Panc1 (cell line): Measurements from ENCODE around the gene TRABD2A.

Source experiments
- POLR2AphosphoS5 ChIP-seq: IDR thresholded peaks from 2 replicates; pipeline ENCODE4 v1.6.1; 2012; ENCODE audit warnings: mild to moderate bottlenecking, low read depth, low read length, moderate library complexity
- SIN3A ChIP-seq: IDR thresholded peaks from 2 replicates; pipeline ENCODE4 v1.6.1; 2012; ENCODE audit warnings: low read depth, mild to moderate bottlenecking, low read length, moderate library complexity, borderline replicate concordance; ENCODE audit not compliant: insufficient read depth
- TCF7L2 ChIP-seq: IDR thresholded peaks from 2 replicates; pipeline ENCODE4 v1.6.1; 2011; ENCODE audit warnings: mild to moderate bottlenecking, low read depth, low read length, inconsistent platforms
- TF ChIP-seq, protein P1 (sequence below): fragments of 450-650 bp; IDR thresholded peaks from 2 replicates; pipeline ENCODE4 v1.5.1; 2017; ENCODE audit warnings: mild to moderate bottlenecking
- TF ChIP-seq, protein P2 (sequence below), 2 experiments: IDR thresholded peaks; 2 replicates each; pipeline ENCODE4 v1.6.1; 2011 to 2012; ENCODE audit warnings: low read depth in 2 of 2, control low read depth in 1 of 2, low read length in 1 of 2, mild to moderate bottlenecking in 1 of 2, moderate library complexity in 1 of 2; ENCODE audit not compliant: insufficient read depth in 1 of 2

DNA sequence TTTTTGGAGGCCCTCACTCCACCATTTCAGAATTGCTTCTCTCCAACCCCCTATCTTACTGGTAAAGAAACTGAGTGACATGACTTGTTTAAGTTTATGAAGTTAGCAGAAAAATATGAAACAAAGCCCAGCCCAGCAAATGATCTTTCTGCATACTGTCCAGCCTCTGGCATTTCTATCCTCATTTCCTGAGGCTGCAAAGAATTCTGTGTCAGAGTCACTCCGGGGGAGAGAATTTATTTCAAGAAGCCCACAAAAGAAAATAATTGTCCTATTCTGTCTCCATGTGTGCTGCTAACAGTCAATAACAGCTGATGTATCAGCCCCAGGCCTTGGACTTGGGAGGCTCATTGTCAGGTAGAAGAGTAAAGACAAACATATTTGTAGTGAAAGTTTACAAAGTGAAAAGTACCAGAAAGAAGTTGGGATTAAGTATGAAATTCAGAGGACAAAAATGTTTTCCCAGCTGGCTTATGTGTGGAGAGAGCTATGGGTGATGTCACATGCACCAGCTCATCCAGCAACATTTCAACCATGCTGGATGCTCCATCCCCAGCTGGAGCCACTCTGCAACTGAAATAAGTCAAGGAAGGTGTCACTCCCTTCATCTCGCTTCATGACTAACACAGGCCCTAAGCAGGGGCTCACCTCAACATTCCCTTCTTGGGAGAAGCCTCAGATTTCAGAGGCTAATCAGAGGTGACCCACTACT, 42.3 kb downstream of the TRABD2A start:
- TF ChIP-seq, protein P1, sequence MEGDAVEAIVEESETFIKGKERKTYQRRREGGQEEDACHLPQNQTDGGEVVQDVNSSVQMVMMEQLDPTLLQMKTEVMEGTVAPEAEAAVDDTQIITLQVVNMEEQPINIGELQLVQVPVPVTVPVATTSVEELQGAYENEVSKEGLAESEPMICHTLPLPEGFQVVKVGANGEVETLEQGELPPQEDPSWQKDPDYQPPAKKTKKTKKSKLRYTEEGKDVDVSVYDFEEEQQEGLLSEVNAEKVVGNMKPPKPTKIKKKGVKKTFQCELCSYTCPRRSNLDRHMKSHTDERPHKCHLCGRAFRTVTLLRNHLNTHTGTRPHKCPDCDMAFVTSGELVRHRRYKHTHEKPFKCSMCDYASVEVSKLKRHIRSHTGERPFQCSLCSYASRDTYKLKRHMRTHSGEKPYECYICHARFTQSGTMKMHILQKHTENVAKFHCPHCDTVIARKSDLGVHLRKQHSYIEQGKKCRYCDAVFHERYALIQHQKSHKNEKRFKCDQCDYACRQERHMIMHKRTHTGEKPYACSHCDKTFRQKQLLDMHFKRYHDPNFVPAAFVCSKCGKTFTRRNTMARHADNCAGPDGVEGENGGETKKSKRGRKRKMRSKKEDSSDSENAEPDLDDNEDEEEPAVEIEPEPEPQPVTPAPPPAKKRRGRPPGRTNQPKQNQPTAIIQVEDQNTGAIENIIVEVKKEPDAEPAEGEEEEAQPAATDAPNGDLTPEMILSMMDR, result no peak
- no peak for TF ChIP-seq POLR2AphosphoS5
- TF ChIP-seq, protein P2, sequence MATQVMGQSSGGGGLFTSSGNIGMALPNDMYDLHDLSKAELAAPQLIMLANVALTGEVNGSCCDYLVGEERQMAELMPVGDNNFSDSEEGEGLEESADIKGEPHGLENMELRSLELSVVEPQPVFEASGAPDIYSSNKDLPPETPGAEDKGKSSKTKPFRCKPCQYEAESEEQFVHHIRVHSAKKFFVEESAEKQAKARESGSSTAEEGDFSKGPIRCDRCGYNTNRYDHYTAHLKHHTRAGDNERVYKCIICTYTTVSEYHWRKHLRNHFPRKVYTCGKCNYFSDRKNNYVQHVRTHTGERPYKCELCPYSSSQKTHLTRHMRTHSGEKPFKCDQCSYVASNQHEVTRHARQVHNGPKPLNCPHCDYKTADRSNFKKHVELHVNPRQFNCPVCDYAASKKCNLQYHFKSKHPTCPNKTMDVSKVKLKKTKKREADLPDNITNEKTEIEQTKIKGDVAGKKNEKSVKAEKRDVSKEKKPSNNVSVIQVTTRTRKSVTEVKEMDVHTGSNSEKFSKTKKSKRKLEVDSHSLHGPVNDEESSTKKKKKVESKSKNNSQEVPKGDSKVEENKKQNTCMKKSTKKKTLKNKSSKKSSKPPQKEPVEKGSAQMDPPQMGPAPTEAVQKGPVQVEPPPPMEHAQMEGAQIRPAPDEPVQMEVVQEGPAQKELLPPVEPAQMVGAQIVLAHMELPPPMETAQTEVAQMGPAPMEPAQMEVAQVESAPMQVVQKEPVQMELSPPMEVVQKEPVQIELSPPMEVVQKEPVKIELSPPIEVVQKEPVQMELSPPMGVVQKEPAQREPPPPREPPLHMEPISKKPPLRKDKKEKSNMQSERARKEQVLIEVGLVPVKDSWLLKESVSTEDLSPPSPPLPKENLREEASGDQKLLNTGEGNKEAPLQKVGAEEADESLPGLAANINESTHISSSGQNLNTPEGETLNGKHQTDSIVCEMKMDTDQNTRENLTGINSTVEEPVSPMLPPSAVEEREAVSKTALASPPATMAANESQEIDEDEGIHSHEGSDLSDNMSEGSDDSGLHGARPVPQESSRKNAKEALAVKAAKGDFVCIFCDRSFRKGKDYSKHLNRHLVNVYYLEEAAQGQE (IDR thresholded peaks at IDR 0.05; ENCODE audit: insufficient read depth in 1 of 2, low read depth in 2 of 2, low read length in 1 of 2), result no peak
- TF ChIP-seq SIN3A, result no peak
- no peak for TF ChIP-seq TCF7L2
